ENCODE results near the gene SIAH2.
"Not testable (repeated sequence)": the region's sequence is repeated elsewhere in the genome, so short reads cannot be mapped to it uniquely, and the experiment has no call there.

The SIAH2 gene, protein sequence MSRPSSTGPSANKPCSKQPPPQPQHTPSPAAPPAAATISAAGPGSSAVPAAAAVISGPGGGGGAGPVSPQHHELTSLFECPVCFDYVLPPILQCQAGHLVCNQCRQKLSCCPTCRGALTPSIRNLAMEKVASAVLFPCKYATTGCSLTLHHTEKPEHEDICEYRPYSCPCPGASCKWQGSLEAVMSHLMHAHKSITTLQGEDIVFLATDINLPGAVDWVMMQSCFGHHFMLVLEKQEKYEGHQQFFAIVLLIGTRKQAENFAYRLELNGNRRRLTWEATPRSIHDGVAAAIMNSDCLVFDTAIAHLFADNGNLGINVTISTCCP

DNA sequence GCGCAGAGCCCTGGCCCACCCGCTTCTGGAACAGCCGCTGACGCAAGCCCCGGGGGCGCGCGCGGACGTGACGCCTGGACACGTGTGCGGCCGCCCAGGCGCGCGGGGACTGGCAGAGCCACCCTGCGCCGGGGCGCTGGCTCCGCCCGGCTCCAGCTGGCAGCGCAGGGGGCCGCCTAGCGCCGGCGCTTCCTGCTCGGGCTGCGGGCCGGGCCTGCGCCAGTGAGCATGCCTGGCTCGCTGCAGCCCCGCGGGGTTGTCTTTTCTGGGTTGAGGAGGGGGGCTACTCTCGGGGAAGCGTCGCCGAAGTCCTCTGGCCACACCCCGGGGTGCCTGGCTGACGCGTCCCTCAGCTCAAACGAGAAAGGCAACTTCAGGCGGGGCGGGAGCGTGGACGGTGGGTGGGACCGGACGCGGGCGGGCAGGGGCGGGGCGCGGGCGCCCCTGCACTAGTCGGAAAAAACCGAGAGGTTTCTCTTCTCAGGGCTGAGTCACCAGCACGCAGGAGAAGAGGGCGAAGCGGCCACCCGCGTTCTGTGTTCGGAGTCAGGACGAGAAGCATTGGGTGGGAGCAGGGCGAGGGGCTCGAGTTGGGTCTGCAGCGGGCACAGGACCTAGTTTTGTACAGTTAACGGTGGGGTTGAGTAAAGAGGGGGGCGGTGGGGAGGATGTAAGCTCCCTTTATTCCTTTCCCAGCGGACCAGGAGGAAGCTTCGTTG, at the start of gene SIAH2:
SIAH2 (minus strand) TSS at position 48 of the 719 bp plus-strand sequence. CDS start 320 bp downstream, outside the sequence.
- DNase-seq = peak; percentile 68 to 100 (median 93)

DNA sequence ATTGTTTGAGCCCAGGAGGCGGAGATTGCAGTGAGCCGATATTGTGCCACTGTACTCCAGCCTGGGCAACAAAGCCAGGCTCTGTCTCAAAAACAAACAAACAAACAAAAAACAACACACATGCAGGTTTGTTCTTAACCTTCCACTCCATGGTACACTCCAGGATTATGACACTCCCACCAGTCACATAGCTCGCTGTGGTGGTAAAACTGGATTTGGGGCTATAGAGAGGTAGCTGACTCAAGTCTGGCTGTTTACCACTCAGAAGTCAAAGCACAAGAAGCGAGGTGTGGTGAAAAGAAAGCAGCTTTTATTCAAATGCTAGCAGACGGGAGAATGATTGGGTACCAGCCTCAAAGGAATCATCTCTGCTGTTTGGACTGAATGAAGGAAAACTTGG, 49.0 kb upstream of the SIAH2 start:
- no peak for DNase-seq

DNA sequence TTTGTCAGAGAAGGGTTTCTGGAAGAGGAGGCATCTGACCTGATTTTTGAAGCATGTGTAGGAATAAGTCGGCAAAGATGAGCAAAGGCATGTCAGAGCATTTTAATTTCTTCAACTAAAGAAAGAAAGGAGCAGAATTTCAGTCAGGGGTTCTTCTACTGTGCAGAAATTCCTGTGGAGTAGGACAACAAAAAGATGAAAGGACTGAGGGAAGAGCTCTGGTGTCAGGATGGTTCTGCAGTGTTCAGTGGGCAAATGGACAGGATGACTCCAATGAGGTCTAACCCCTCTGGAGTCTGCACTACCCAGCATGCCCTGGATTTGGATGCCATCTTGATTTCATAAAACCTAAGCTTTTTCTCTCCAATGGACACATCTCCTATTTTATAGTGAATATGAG, 47.7 kb upstream of the SIAH2 start:
- DNase-seq = no peak

DNA sequence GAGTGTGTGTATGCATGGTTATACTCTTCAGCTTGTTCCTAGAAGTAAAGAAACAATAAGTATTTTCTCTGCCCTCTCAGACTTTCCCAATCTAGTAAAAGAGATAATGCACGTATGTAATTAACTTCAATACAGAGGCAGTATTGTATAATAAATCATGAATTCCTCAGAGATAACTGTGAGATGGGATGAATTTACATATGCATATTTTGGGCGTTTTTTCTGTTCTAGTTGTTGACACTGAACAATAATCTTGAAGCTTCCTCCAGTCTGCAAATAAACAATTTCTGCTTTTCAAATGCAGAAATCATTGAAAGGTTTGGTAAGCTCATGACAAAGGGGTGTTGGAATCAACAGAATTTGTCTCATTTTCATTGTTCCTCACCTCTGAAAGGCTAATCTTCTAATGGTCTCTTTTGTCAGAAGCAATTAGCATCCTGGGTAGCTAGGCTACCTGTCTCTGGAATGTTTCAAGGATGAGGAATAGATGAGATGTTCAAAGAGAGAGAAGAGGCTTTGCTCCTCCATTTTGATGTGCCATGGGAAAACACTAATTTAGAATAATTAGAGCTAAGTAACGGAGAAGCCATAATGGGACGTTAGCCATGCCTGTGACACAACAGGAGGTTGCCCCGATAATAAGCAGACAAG, 43.3 kb upstream of the SIAH2 start:
- no peak for DNase-seq

DNA sequence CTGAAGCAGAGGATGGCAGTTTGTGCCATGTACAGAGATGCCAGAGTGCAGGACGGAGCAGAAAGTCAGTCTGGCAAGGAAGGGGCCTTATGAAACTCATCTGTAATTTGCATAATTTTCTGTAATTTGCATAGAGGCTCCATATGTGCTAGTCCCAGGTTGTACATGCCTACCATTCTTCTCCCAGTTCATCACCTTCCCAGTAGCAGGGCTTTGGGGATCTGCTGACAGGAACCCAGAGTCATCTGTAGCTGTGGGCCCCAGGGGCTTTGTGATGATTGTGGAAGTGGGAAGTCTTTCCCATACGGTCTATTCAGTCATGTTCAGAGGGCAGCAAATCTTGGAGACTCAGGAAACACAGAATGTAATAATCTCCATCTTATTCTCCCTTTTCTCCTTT, 42.4 kb upstream of the SIAH2 start:
- no peak for DNase-seq

DNA sequence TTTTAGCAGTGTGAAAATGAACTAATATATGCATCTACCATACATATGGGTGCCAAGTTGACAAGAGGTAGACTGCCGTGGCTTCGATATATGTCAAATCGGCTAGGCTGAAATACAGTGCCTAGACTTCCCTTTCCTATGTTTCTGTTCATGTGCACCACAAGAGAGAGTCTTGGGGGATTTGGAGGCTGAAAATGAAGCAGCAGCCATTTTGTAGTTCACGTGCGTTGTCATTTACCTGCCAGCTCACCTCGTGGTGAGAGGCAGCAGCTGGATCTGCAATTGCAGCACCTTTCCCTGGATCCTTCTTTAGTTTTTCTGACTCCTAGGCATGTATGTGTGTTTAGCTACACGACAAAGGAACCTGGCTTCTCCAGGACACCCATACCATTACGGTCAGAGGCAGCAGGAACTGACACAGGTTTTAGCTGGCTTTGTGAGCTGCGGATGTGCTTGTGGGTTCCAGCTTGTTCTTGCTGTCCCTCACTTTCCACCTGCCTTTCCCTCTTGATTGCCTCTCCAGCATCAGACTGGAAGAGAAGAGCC, 40.5 kb upstream of the SIAH2 start:
- no peak for DNase-seq

DNA sequence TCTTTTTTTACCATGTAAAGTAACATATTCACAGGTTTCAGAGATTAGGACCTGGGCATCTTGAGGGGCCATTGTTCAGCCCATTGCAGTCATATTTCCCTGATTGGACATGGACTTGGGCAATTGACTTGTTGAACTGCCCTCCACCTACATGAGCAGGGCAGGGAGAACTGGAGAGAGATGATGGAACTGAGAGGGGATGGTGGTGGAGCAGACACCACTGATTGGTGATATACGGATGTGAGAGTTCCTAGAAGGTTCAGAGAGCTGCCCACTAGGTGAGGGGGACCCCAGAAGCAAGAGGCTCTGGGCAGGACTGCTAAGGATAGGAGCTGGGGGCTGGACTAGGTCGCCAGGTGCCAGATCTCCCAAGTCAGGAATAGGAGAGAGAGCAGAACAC, 37.8 kb upstream of the SIAH2 start:
- DNase-seq = no peak

DNA sequence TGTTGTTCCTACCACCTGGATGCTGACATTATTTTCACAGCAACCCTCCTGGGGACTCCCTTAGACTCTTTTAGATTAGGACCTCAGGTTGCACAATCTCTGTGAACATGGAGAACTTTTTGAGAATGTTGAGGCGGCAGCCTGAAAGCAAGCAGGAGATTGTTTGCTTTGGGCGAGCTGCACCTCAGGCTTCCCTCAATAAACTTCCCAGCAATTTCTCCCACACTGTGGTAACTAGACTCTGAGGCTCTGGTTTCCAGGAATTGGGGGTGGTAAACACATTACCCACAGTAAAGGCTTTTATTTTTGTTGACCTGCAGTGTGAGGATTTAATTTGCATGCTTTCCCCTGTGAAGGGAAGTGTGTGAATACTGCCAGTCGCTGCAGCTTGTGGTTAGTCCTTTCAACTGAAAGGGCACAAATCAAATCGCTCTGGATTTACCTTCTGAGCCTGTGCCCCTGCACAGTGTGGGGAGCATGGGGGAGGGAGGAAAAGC, 35.2 kb upstream of the SIAH2 start:
- DNase-seq = no peak

DNA sequence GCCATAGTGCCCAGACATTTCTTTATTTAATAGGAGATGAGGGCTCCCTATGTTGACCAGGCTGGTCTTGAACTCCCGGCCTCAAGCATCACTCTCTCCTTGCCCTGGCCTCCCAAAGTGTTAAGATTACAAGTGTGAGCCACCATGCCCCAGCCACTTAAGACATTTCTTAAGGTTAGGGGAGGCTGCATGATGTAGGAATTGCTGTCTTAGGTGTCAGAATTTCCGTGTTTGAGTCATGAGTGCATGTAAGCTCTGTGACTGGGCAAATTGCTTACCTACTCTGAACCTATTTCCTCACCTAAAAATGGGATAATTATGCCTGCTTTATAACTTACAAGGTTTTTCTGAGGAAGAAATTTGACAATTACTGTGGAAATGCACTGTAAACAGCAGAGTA, 34.2 kb upstream of the SIAH2 start:
- DNase-seq = no peak

DNA sequence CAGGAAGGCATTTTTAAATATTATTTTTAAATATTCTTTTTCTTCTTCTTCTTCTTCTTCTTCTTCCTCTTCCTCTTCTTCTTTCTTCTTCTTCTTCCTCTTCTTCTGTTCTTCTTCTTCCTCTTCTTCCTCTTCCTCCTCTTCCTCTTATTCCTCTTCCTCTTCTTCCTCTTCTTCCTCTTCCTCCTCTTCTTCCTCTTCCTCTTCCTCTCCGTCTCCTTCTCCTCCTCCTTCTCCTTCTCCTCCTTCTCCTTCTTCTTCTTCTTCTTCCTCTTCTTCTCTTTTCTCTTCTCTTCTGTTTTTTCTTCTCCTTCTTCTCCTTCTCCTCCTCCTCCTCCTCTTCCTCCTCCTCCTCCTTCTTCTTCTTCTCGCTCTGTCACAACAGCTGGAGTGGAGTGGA, 33.6 kb upstream of the SIAH2 start:
- not testable (repeated sequence) for DNase-seq

DNA sequence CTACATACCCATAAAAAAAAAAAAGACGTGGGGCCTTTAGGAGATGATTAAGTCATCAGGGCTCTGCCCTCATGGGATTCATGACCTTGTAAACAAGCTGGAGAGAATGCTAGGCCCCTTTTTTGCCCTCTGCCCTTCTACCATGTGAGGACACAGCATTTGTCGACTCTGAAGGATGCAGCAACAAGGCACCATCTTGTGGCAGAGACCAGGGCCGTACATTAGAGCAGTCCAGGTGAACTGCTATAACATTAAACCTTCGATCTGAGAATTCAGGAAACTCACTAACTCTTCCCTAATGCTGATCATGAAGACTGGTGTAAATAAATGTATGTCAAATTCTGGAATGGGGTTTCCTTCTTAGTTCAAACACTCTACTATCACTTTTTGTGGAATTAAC, 30.7 kb upstream of the SIAH2 start:
- DNase-seq = no peak

DNA sequence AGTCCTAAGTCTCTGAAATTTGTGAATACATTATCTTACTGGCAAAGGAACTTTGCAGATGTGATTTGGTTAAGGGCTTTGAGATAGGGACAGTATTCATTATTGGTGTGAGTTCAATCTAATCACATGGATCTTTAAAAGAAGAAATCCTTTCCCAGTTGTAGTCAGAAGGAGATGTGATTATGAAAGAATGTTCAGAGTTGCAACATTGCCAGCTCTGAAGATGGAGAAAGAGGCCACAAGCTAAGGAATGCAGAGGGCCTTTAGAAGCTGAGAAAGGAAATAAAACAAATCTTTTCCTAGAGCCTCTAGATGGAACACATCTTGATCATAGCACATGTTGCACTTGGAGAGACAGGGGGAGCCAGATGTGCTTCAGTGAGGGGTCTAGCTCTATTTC, 27.7 kb upstream of the SIAH2 start:
- no peak for DNase-seq

DNA sequence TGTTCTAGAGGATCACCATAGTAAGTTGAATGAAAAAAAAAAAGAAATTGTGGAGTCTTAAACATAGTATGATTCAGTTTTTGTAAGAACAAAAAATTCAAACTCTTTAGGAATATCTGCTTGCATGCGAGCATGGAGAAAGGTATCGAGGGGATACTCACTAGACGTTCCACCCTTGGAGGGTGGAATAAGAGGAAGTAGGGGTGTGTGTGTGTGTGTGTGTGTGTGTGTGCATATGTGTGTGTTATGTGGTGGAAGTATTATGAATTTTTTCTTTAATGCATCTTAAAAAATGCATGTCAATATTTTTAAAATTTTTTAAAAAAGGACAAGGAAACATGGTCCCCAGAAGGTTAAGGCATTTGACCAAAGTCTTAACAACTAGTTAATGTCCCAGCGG, 26.5 kb upstream of the SIAH2 start:
- no peak for DNase-seq

DNA sequence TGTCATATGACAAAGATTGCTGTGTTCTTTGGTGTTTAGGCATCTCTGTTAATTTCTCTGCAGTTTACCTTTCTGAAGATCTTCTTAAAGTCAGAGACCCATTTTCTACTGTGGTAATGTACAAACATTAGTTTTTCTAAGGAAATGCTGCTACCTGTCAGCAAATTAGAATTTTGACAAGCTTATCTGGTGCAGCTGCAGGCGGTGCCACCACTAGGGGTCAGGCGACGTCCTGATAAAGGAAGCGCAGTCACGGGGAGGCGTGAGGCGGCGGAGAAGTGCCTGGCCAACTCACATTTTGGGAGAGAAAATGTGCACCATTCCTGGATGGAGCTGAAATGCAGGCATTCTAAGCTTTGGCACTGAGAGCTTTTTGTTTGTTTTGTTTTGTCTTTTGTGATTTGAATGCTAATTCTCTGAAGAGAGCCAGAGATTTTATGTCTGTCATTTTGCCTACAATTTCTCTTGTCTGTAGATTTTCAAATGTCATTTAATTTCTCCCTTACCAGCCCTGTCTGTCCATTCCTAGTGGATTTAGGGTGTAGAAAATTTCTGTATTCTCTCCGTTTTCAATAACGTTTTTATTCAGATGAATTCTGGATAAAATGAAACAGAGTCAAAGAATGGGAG, 24.9 kb upstream of the SIAH2 start:
- DNase-seq = peak in 54 of 56 donors; percentile 2 to 84 (median 55)

DNA sequence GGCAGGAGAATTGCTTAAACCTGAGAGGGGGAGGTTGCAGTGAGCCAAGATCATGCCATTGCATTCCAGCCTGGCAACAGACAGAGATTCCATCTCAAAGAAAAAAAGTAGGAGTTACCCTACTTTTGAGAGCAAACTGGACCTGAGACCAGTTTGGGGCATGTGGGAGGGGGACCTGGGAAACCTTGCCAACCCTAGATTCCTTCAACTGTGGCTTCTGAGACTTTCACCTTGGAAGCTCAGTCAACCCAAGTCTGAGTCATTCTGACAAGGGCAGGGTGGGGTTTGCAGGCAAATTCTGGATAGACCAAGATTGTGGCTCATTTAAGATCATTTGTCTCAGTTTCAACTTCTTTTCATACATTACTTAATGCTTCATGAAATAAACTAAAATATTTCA, 23.8 kb upstream of the SIAH2 start:
- no peak for DNase-seq

DNA sequence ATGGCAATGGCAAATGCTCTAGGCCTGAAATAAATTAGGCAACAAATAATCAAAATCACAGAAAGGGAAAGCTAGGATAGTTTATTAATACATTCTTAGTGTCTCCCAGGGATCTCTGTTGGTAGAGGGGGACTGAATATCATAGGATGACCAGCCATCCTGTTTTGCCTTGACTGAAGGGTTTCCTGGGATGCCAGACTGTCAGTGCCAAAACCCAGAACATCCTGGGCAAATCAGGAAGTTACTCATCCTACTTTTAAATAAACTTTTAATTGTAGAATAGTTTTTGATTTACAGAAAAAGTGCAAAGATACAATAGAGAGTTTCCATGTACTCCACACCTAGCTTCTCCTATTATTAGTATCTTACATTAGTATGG, 21.8 kb upstream of the SIAH2 start:
- no peak for DNase-seq

DNA sequence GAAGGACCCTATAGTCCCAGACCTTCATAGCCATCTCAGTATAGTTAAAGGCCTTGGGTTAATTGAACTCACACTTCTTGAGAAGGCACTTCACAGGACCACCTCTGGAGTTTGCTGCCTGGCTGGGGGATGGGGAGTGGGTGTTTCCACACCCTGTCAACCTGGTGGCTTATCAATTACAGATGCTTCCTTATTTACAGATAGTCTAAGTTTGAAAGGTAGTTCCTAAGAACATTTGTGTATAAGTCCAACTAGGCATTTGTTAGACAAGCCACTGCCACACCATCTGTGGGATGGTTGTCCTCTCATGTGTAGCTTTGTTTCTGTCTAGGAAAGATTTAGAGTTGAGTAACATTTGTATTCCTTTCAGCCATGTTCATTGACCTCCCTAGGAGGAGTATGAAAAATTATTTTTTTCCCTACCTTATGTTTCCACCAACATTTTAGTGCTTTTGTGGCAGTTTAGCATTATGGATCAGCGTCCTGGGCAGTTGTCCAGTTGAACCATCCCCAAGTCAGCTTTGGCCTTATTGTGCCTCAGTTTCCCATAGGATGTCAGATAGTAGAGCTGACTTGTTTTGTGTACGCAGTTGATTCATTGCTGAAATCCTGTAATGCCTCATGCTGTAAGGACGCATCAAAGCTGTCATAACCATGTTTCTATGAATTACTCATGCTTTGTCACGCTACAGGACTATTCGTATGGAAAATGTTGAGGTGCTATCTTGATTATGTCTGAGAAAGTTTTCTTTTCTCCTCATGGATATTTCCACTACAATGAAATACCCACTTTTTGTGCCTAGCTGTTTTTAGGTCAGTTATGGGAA, 21.2 kb upstream of the SIAH2 start:
- no peak for DNase-seq

DNA sequence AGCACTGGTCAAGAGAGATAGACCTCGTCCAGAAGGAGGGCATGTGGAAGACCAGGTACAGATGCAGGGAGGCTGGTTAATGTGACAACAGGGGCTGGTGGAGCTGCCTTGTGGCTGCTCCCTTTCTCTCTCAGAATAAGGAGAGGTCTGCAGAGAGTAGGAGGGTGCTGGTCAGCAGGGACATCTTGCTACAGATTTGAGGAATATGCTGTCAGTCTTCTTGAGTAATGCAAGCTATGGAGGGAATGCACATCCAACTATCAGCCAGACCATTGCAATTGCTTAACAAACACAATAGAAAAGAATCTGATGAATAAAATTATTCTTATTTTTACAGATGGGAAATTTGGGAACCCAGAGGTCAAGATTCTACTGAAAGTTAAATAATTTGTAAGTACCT, 20.3 kb upstream of the SIAH2 start:
- no peak for DNase-seq

DNA sequence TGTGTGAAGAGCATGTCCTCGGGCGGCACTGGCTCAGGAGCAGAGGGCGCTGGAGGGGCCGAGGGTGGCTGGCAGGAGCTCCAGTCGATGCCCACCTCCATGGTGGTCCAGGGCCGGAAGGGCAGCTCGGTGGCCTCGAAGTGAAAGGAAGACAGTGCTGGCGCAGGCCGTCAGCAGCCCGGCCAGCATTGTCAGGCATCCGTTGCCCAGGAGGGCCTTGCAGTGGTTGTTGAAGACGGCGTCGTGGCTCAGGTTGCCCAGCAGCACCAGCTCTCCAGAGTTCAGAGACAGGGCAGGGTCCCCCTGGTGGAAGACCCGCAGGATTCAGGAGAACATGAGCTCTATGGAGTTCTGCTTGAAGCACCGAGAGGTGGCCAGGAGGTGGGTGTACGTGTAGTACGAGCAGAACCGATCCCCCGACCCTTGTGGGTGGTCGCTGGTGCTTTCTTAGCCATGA, 16.5 kb upstream of the SIAH2 start:
- DNase-seq = no peak

DNA sequence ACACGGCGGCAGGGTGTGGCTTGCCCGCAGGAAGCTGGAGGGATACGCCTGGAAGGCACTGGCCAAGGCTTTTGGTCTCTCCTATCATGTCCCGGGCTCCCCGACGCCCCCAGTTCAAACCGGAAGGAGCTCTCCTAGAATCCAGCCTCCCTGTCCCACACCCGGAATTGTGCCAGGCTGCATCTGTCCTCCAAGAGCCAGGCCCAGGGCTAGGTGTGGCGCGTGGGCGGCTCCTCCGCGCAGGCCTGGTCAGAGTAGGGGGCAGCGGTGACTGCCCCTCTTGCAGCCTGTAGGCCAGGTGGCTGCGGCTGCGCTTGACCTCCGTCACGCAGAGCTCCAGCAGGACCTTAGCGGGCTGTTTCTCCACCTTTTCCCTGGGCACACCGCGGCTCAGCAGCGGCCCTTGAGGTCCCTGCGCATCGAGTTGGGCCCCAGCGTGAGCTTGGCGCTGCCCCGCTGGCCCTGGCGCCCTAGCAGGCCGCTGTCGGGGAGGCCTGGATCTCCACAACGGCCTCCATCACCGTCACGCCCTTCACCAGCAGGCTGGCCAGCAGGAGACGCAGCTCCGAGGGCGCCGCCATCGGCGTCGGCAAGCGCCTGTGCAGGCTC, 15.9 kb upstream of the SIAH2 start:
- DNase-seq = no peak

Measured in amygdala (tissue), 56 donors.